HepG2 (cell line): Measurements from ENCODE around the gene MAPK1. TPM values are rescaled to one million over a fixed set of nuclear protein-coding genes. Genes with fewer than 3 reads are reported as not detected.
"Not testable (repeated sequence)": the region's sequence is repeated elsewhere in the genome, so short reads cannot be mapped to it uniquely, and the experiment has no call there.

Source experiments
- ATAC-seq: fragments of 200-7000 bp; cut with Tn5 transposase; 3 replicates; pipeline ENCODE4 v1.9.1; 2020; ENCODE audit warnings: mild to moderate bottlenecking, moderate library complexity
- BruUV-seq: library from RNA; stranded (reverse); fragments of 400-500 nt; replicated peaks from 2 replicates; lab custom pipeline; 2021; lab: Mats Ljungman, UMichigan
- CTCF ChIA-PET: fragments of 300-600 bp; formaldehyde crosslinking; extraction: SDS; loops from one replicate; lab custom pipeline; 2021; ENCODE audit warnings: low total read pairs, inconsistent platforms, low intra/inter-chr PET ratio; lab: Yijun Ruan, JAX
- POLR2A ChIA-PET: fragments of 350-600 bp; sonication (Branson Sonifier 250); formaldehyde crosslinking; loops from one replicate; lab custom pipeline; 2020; ENCODE audit warnings: antibody characterized with exemption, inconsistent platforms; lab: Yijun Ruan, JAX
- DNase-seq: peaks from one replicate; pipeline ENCODE4 v3.0.0-alpha.2; 2015; ENCODE audit warnings: low spot score
- FAIRE-seq: peaks from 3 replicates; lab custom pipeline; 2011; peaks lifted over from hg19 to GRCh38; lab: Jason Lieb, UNC
- H2AFZ ChIP-seq: one replicate; pipeline ENCODE4 v1.6.1; 2011; ENCODE audit warnings: low read length, inconsistent platforms
- H3K27ac ChIP-seq: fragments of 300-600 bp; 3 replicates; pipeline ENCODE4 v1.8.0; 2011; ENCODE audit warnings: mixed run types, mild to moderate bottlenecking, mixed read lengths, low read length, inconsistent platforms; ENCODE audit not compliant: insufficient read depth; ENCODE audit errors: extremely low read length
- H3K27me3 ChIP-seq, 2 experiments: fragments of 200-600 bp in 1 of 2; 2 replicates in 1 of 2; 3 replicates in 1 of 2; pipeline versions ENCODE4 v1.6.0 to v1.8.0; 2011; ENCODE audit warnings: low read length in 2 of 2, mild to moderate bottlenecking in 2 of 2, moderate library complexity in 2 of 2, inconsistent platforms in 1 of 2; ENCODE audit not compliant: insufficient read depth in 2 of 2, control insufficient read depth in 1 of 2
- H3K36me3 ChIP-seq, 2 experiments: fragments of 200-600 bp in 1 of 2; replicated peaks in 1 of 2; 2 replicates in 1 of 2; 3 replicates in 1 of 2; pipeline versions ENCODE4 v1.5.1 to v1.8.0; 2011; ENCODE audit warnings: low read length in 2 of 2, inconsistent platforms in 1 of 2; ENCODE audit not compliant: insufficient read depth in 2 of 2, control insufficient read depth in 1 of 2
- H3K4me1 ChIP-seq: 2 replicates; pipeline ENCODE4 v1.5.1; 2012; ENCODE audit warnings: low read length, inconsistent platforms; ENCODE audit not compliant: insufficient read depth
- H3K4me2 ChIP-seq: 2 replicates; pipeline ENCODE4 v1.6.0; 2011; ENCODE audit warnings: low read depth, low read length, inconsistent platforms
- H3K4me3 ChIP-seq, 3 experiments: fragments of 200-600 bp in 1 of 3; sonication (generic), shearing (Covaris generic) in 1 of 3; replicated peaks in 1 of 3; 2 replicates each; pipeline ENCODE4 v1.5.1; 2011 to 2016; ENCODE audit warnings: low read length in 3 of 3, inconsistent platforms in 2 of 3, low read depth in 2 of 3, mild to moderate bottlenecking in 2 of 3, control low read depth in 1 of 3, mixed read lengths in 1 of 3; ENCODE audit not compliant: insufficient read depth in 1 of 3
- H3K79me2 ChIP-seq: one replicate; pipeline ENCODE4 v1.6.1; 2011; ENCODE audit warnings: low read length, inconsistent platforms; ENCODE audit not compliant: insufficient read depth
- H3K9ac ChIP-seq: 2 replicates; pipeline ENCODE4 v1.6.0; 2011; ENCODE audit warnings: mild to moderate bottlenecking, low read depth, low read length, inconsistent platforms; ENCODE audit not compliant: insufficient read depth
- H3K9me3 ChIP-seq: 2 replicates; pipeline ENCODE4 v1.5.1; 2012; ENCODE audit warnings: mild to moderate bottlenecking, low read length
- H4K20me1 ChIP-seq: 2 replicates; pipeline ENCODE4 v1.6.0; 2011; ENCODE audit warnings: inconsistent platforms, mild to moderate bottlenecking, low read length, moderate library complexity; ENCODE audit not compliant: insufficient read depth
- ZBTB4 ChIP-seq: sonication (generic); formaldehyde crosslinking; IDR thresholded peaks from 2 replicates; pipeline ENCODE4 v1.4.0; 2020; ENCODE audit warnings: missing genetic modification reagents, mild to moderate bottlenecking, borderline replicate concordance
- ZNF143 ChIP-seq: sonication (generic); formaldehyde crosslinking; IDR thresholded peaks from 2 replicates; pipeline ENCODE4 v1.4.0; 2020; ENCODE audit warnings: missing genetic modification reagents
- ZNF484 ChIP-seq: sonication (generic); formaldehyde crosslinking; IDR thresholded peaks from 2 replicates; pipeline ENCODE4 v1.5.1; 2020; ENCODE audit warnings: mild to moderate bottlenecking, low read depth, missing genetic modification reagents, borderline replicate concordance
- WGBS: methylation state at CpG from one replicate; pipeline ENCODE4 v1.1.6; 2017; ENCODE audit warnings: low lambda C conversion rate; 5-methylcytosine and 5-hydroxymethylcytosine counted together
- in situ Hi-C: cut with HindIII; loops from 2 replicates; pipeline ENCODE4 v1.10.0; 2017; ENCODE audit warnings: low pct_unique_long_range_greater_than_20kb; ENCODE audit not compliant: extremely low pct_ligation_motif_present
- intact Hi-C: fragments of 100-400 bp; cut with micrococcal nuclease; formaldehyde crosslinking; loops from one replicate; pipeline ENCODE4 v1.10.0; 2022; ENCODE audit not compliant: unreplicated experiment
- polyA plus RNA-seq, 8 experiments: library from polyadenylated mRNA; depleted of rRNA in 3 of 8; stranded (reverse) in 7 of 8; unstranded in 1 of 8; fragments of >200 nt; fragmentation: Illumina TruSeq in 4 of 8; extraction: Trizol in 4 of 8; gene quantifications; 2 replicates each; pipeline versions ENCODE4 v1.2.1 to v1.2.3, GENCODE V29; 2011 to 2016; ENCODE audit warnings: low read depth in 4 of 8, missing spikeins in 1 of 8, mixed read lengths in 1 of 8; ENCODE audit not compliant: insufficient read depth in 1 of 8
- total RNA-seq, 5 experiments: library from RNA; depleted of rRNA; stranded (reverse); fragments of >200 nt; fragmentation: Illumina TruSeq; extraction: Trizol; gene quantifications; 2 replicates each; pipeline ENCODE4 v1.2.3, GENCODE V29; 2016; ENCODE audit warnings: low read depth in 1 of 5
- TF ChIP-seq, protein P1 (sequence below): sonication (generic); formaldehyde crosslinking; IDR thresholded peaks from 2 replicates; pipeline ENCODE4 v1.4.0; 2020; ENCODE audit warnings: missing genetic modification reagents, borderline replicate concordance

MAPK1 gene
- total and polyA plus RNA-seq, 2 of the 13 experiments (the other 11 are each of a cell fraction or from before 2014, with no cell fraction given): 107 to 114 TPM

DNA sequence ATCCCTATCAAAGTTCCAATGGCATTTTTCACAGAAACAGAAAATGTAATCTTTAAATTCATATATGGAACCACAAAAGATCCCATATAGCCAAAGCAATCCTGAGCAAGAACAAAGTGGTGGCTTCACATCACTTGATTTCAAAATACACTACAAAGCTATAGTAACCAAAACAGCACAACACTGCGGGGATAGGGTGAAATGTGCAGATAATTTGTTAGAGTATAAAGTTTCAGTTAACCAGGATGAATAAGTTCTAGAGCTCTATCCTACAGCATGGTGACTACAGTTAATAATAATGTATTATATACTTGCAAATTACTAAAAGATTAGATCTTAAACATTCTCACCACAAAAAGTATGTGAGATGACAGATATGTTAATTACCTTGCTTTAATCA, 55.5 kb downstream of the MAPK1 start (continued):
- TF ChIP-seq, protein P1, sequence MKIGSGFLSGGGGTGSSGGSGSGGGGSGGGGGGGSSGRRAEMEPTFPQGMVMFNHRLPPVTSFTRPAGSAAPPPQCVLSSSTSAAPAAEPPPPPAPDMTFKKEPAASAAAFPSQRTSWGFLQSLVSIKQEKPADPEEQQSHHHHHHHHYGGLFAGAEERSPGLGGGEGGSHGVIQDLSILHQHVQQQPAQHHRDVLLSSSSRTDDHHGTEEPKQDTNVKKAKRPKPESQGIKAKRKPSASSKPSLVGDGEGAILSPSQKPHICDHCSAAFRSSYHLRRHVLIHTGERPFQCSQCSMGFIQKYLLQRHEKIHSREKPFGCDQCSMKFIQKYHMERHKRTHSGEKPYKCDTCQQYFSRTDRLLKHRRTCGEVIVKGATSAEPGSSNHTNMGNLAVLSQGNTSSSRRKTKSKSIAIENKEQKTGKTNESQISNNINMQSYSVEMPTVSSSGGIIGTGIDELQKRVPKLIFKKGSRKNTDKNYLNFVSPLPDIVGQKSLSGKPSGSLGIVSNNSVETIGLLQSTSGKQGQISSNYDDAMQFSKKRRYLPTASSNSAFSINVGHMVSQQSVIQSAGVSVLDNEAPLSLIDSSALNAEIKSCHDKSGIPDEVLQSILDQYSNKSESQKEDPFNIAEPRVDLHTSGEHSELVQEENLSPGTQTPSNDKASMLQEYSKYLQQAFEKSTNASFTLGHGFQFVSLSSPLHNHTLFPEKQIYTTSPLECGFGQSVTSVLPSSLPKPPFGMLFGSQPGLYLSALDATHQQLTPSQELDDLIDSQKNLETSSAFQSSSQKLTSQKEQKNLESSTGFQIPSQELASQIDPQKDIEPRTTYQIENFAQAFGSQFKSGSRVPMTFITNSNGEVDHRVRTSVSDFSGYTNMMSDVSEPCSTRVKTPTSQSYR (CRISPR knock-in tag): no peak
- TF ChIP-seq ZNF143 (CRISPR knock-in tag): no peak
- TF ChIP-seq, all 625 proteins: peak for 0

DNA sequence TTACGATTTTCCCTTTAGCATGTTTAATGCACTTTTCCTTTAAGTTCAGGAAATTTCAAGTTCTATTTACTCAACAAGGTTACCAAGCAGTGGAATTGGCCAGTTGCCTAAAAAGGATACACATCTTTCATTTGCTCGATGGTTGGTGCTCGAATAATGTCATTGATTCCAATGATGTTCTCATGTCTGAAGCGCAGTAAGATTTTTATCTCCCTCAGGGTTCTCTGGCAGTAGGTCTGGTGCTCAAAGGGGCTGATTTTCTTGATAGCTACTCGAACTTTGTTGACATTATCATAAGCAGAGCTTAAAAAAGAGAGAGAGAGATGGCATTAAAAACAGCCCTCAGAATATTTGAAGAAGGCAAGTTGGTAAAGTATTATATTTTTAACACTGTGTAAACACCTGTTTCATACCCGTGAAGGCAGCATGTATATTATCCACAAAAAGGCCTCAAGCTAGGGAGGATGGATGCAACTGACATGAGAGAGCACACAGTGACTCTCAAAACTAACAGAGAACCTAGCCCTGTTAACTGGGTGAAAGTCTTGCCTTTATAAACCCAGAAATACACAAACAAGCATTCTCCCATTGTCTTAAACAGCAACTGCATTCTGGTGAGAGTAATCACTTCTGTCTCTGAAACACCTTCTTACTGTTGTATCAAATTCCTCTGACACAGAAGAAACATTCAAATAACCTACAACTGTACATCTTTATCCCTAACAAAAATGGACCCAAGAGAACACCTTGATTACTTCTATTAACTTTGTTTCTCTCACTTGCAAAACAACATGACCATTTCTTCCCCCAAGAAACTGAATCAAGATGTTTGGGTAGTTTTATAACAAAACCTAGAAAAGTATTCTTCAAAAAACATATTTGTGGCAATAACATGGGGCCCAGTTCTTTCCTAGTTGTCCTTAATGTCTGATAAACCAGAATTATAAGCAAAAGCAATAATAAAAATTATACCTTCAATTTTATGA, 59.6 kb downstream of the MAPK1 start:
- intact Hi-C loops: no loop called here
- Histone ChIP-seq H3K4me1 (no peaks in the 10 kb centered on the region), H3K27me3 (no peaks in the 10 kb centered on the region), H3K9me3 (no peaks in the 10 kb centered on the region), H4K20me1 (peaks cover 10% of the 10 kb centered on the region), H3K27ac (no peak overlapping the region), H3K9ac (no peak overlapping the region), H3K4me3 (no peak overlapping the region)
- CTCF ChIA-PET: no interaction called here
- ATAC-seq (no peak), FAIRE-seq (no peak), DNase-seq (no peak)
- TF ChIP-seq ZBTB4 (no peak), ZNF484 (CRISPR knock-in tag) (no peak)
- TF ChIP-seq, all 625 proteins: peak for 0
- peaks cover 50% of the 10 kb centered on the region for H3K79me2 ChIP-seq
- WGBS: 92% methylated on average over 6 of the region's 6 CpGs
- H2AFZ ChIP-seq: no peak overlapping the region
- peaks cover 8 to 60% of the 10 kb centered on the region in 2 experiments; a peak in 4 of 5 replicates for H3K36me3 ChIP-seq
- POLR2A ChIA-PET: no interaction called here
- no peak overlapping the region for H3K4me2 ChIP-seq
- in situ Hi-C loops: no loop called here
- BruUV-seq: no TSS peak

DNA sequence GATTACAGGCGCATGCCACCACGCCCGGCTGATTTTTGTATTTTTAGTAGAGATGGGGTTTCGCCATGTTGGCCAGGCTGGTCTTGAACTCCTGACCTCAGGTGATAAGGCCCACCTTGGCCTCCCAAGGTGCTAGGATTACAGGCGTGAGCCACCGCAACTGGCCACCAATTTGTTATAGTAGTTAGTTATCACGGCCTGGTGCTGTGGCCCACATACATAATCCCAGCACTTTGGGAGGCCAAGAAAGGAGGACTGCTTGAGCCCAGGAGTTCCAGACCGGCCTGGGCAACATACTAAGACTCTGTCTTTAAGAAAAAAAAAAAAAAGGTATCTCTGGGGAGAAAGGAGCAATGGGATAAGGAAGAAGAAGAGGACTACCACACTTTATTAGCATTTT, 62.1 kb downstream of the MAPK1 start:
- ATAC-seq, H3K4me3 ChIP-seq: not testable (repeated sequence)
- 97% methylated on average over 8 of the region's 8 CpGs for WGBS

More for the DNA sequence above, 62.1 kb downstream of the MAPK1 start:
- DNase-seq, H3K27me3 ChIP-seq, FAIRE-seq, CTCF ChIA-PET, intact Hi-C loops, H3K4me1 ChIP-seq, in situ Hi-C loops, BruUV-seq, H4K20me1 ChIP-seq, H3K9ac ChIP-seq, H3K9me3 ChIP-seq, POLR2A ChIA-PET, H3K27ac ChIP-seq, H2AFZ ChIP-seq, H3K4me2 ChIP-seq: not testable (repeated sequence)
- H3K36me3 ChIP-seq: peaks cover 13 to 74% of the 10 kb centered on the region in 2 experiments
- H3K79me2 ChIP-seq: peaks cover 30% of the 10 kb centered on the region
